IMR-90 (cell line): ENCODE measurements around the gene AAR2. TPM values are rescaled to one million over a fixed set of nuclear protein-coding genes. Genes with fewer than 3 reads are reported as not detected.

Experiments used
- ATAC-seq: fragments of 200-7000 bp; cut with Tn5 transposase; 2 replicates; pipeline ENCODE4 v1.9.1; 2020; ENCODE audit warnings: low read depth, mild to moderate bottlenecking, moderate library complexity
- Bru-seq: library from RNA; stranded (reverse); fragments of 400-500 nt; gene quantifications from one replicate; lab custom pipeline; 2021; lab: Mats Ljungman, UMichigan
- BruChase-seq, 2 experiments: library from RNA; stranded (reverse); fragments of 400-500 nt; gene quantifications; one replicate each; lab custom pipeline; 2021; lab: Mats Ljungman, UMichigan
- BruUV-seq: library from RNA; stranded (reverse); fragments of 400-500 nt; replicated peaks from 2 replicates; lab custom pipeline; 2021; lab: Mats Ljungman, UMichigan
- CTCF ChIA-PET: fragments of 300-600 bp; formaldehyde crosslinking; extraction: SDS; loops from one replicate; lab custom pipeline; 2021; ENCODE audit warnings: antibody characterized with exemption; lab: Yijun Ruan, JAX
- POLR2A ChIA-PET: fragments of 300-600 bp; sonication (Branson Sonifier 250); formaldehyde crosslinking; loops from one replicate; lab custom pipeline; 2022; ENCODE audit warnings: antibody characterized with exemption; ENCODE audit not compliant: unreplicated experiment; lab: Charles Lee
- DNase-seq: peaks from one replicate; pipeline ENCODE4 v3.0.0; 2013
- H2AFZ ChIP-seq: replicated peaks from 2 replicates; pipeline ENCODE3; 2013; ENCODE audit warnings: low read length, mild to moderate bottlenecking; ENCODE audit not compliant: poor library complexity
- H2AK5ac ChIP-seq: 2 replicates; pipeline ENCODE4 v1.6.1; 2013; ENCODE audit warnings: low read depth, low read length, inconsistent platforms
- H2AK9ac ChIP-seq: replicated peaks from 2 replicates; pipeline ENCODE3; 2013; ENCODE audit warnings: mild to moderate bottlenecking, low read depth, low read length, moderate library complexity; ENCODE audit not compliant: poor library complexity
- H2BK120ac ChIP-seq: 2 replicates; pipeline ENCODE4 v1.6.1; 2013; ENCODE audit warnings: low read depth, low read length, inconsistent platforms
- H2BK15ac ChIP-seq: 3 replicates; pipeline ENCODE4 v1.6.1; 2013; ENCODE audit warnings: low read depth, low read length, inconsistent platforms
- H2BK20ac ChIP-seq: 2 replicates; pipeline ENCODE4 v1.6.1; 2013; ENCODE audit warnings: low read depth, mild to moderate bottlenecking, inconsistent platforms, low read length, moderate library complexity
- H2BK5ac ChIP-seq: 2 replicates; pipeline ENCODE4 v1.6.1; 2013; ENCODE audit warnings: mild to moderate bottlenecking, low read depth, low read length, inconsistent platforms; ENCODE audit not compliant: poor library complexity, severe bottlenecking
- H3K14ac ChIP-seq: replicated peaks from 2 replicates; pipeline ENCODE4 v1.6.1; 2013; ENCODE audit warnings: low read depth, low read length, inconsistent platforms
- H3K18ac ChIP-seq: 2 replicates; pipeline ENCODE4 v1.6.1; 2013; ENCODE audit warnings: low read depth, low read length, control low read depth
- H3K23ac ChIP-seq: 2 replicates; pipeline ENCODE4 v1.6.1; 2013; ENCODE audit warnings: low read depth, low read length, inconsistent platforms
- H3K27ac ChIP-seq: 2 replicates; pipeline ENCODE4 v1.5.1; 2013; ENCODE audit warnings: mild to moderate bottlenecking, control low read depth, low read length; ENCODE audit not compliant: insufficient read depth
- H3K27me3 ChIP-seq: 2 replicates; pipeline ENCODE4 v1.6.1; 2013; ENCODE audit warnings: low read length; ENCODE audit not compliant: control insufficient read depth, insufficient read depth
- H3K36me3 ChIP-seq: 2 replicates; pipeline ENCODE4 v1.6.1; 2013; ENCODE audit warnings: low read length, mixed read lengths; ENCODE audit not compliant: control insufficient read depth, insufficient read depth
- H3K4ac ChIP-seq: 2 replicates; pipeline ENCODE4 v1.6.1; 2013; ENCODE audit warnings: low read depth, low read length, inconsistent platforms
- H3K4me1 ChIP-seq: 2 replicates; pipeline ENCODE4 v1.6.1; 2013; ENCODE audit warnings: low read length, mixed read lengths; ENCODE audit not compliant: control insufficient read depth, insufficient read depth
- H3K4me2 ChIP-seq: 2 replicates; pipeline ENCODE4 v1.6.1; 2013; ENCODE audit warnings: low read depth, mild to moderate bottlenecking, control low read depth, low read length, moderate library complexity
- H3K4me3 ChIP-seq: 2 replicates; pipeline ENCODE4 v1.5.1; 2013; ENCODE audit warnings: low read depth, mild to moderate bottlenecking, control low read depth, low read length, moderate library complexity; ENCODE audit not compliant: insufficient read depth
- H3K56ac ChIP-seq: 2 replicates; pipeline ENCODE4 v1.6.1; 2013; ENCODE audit warnings: low read length, inconsistent platforms; ENCODE audit not compliant: insufficient read depth; ENCODE audit errors: extremely low read depth
- H3K79me1 ChIP-seq, 2 experiments: 2 replicates each; pipeline ENCODE4 v1.6.1; 2013; ENCODE audit warnings: low read length in 2 of 2, inconsistent platforms in 1 of 2, low read depth in 1 of 2
- H3K9ac ChIP-seq: 2 replicates; pipeline ENCODE4 v1.6.1; 2013; ENCODE audit warnings: low read depth, low read length, control low read depth
- H3K9me1 ChIP-seq: 2 replicates; pipeline ENCODE4 v1.6.1; 2013; ENCODE audit warnings: low read length, inconsistent platforms; ENCODE audit not compliant: insufficient read depth
- H3K9me3 ChIP-seq: 2 replicates; pipeline ENCODE4 v1.6.1; 2013; ENCODE audit warnings: low read length; ENCODE audit not compliant: control insufficient read depth, insufficient read depth
- H4K20me1 ChIP-seq: 2 replicates; pipeline ENCODE4 v1.6.1; 2013; ENCODE audit warnings: low read length, inconsistent platforms; ENCODE audit not compliant: insufficient read depth
- H4K5ac ChIP-seq: 2 replicates; pipeline ENCODE4 v1.6.1; 2013; ENCODE audit warnings: mild to moderate bottlenecking, low read depth, low read length, control low read depth
- H4K8ac ChIP-seq, 2 experiments: 2 replicates each; pipeline ENCODE4 v1.6.1; 2013; ENCODE audit warnings: low read depth in 2 of 2, low read length in 2 of 2, control low read depth in 1 of 2, inconsistent platforms in 1 of 2
- H4K91ac ChIP-seq: 2 replicates; pipeline ENCODE4 v1.6.1; 2013; ENCODE audit warnings: low read depth, low read length, inconsistent platforms; ENCODE audit not compliant: insufficient read depth
- BHLHE40 ChIP-seq: fragments of 150-350 bp; IDR thresholded peaks from 2 replicates; pipeline ENCODE4 v1.6.1; 2016; ENCODE audit warnings: mild to moderate bottlenecking, low read depth, low read length
- CHD1 ChIP-seq: IDR thresholded peaks from 2 replicates; pipeline ENCODE4 v1.6.1; 2012; ENCODE audit warnings: low read depth, low read length, improper control_type of control experiment
- MAFK ChIP-seq: IDR thresholded peaks from 2 replicates; pipeline ENCODE4 v1.6.1; 2012; ENCODE audit warnings: low read depth, low read length, improper control_type of control experiment
- MXI1 ChIP-seq: IDR thresholded peaks from 2 replicates; pipeline ENCODE4 v1.6.1; 2012; ENCODE audit warnings: low read depth, mild to moderate bottlenecking, low read length, moderate library complexity, borderline replicate concordance
- NFE2L2 ChIP-seq: fragments of 150-350 bp; IDR thresholded peaks from 2 replicates; pipeline ENCODE4 v1.6.1; 2016; ENCODE audit warnings: low read depth, mild to moderate bottlenecking, low read length
- POLR2A ChIP-seq: IDR thresholded peaks from 2 replicates; pipeline ENCODE4 v1.6.1; 2012; ENCODE audit warnings: mild to moderate bottlenecking, low read depth, low read length
- RAD21 ChIP-seq: IDR thresholded peaks from 2 replicates; pipeline ENCODE4 v1.6.1; 2012; ENCODE audit warnings: low read length, improper control_type of control experiment
- RCOR1 ChIP-seq: IDR thresholded peaks from 2 replicates; pipeline ENCODE4 v1.6.1; 2012; ENCODE audit warnings: mild to moderate bottlenecking, low read length, improper control_type of control experiment; ENCODE audit not compliant: insufficient replicate concordance
- SMC3 ChIP-seq: fragments of 150-350 bp; IDR thresholded peaks from 2 replicates; pipeline ENCODE4 v1.6.1; 2016; ENCODE audit warnings: low read depth, mild to moderate bottlenecking, antibody characterized with exemption, low read length, moderate library complexity
- USF2 ChIP-seq: fragments of 150-350 bp; IDR thresholded peaks from 2 replicates; pipeline ENCODE4 v1.6.1; 2017; ENCODE audit warnings: mild to moderate bottlenecking, antibody characterized with exemption, low read length, low read depth
- WGBS, 2 experiments: methylation state at CpG; one replicate each; pipeline versions ENCODE4 v1.1.5 to v1.1.7; 2013; ENCODE audit warnings: missing lambda C conversion rate in 2 of 2; ENCODE audit not compliant: insufficient read length in 1 of 2; ENCODE audit errors: extremely low coverage in 2 of 2; 5-methylcytosine and 5-hydroxymethylcytosine counted together
- dilution Hi-C: fragments of 300-500 bp; cut with HindIII; formaldehyde crosslinking; loops from one replicate; pipeline ENCODE4 v1.14.3; 2018; ENCODE audit warnings: low sequenced_read_pairs; ENCODE audit not compliant: unreplicated experiment
- in situ Hi-C: fragments of 300-500 bp; cut with MboI; formaldehyde crosslinking; loops from 3 replicates; pipeline ENCODE4 v1.14.3; 2019; ENCODE audit warnings: low sequenced_read_pairs, inconsistent platforms, mixed read lengths
- intact Hi-C: fragments of 100-400 bp; cut with micrococcal nuclease; formaldehyde crosslinking; loops from 2 replicates; pipeline ENCODE4 v1.10.0; 2022
- long read RNA-seq: library from polyadenylated mRNA; unstranded; transcript quantifications from one replicate; pipeline ENCODE4 v2.0.0, GENCODE V29; 2021; ENCODE audit not compliant: unreplicated experiment
- polyA plus RNA-seq, 3 experiments: library from polyadenylated mRNA; depleted of rRNA; stranded (reverse); fragments of >200 nt; gene quantifications; 2 replicates each; pipeline ENCODE4 v1.2.3, GENCODE V29; 2012; ENCODE audit warnings: low replicate concordance in 1 of 3
- total RNA-seq: library from RNA; depleted of rRNA; stranded (reverse); fragments of >200 nt; gene quantifications from 2 replicates; pipeline ENCODE4 v1.2.3, GENCODE V29; 2012; rRNA removed

The AAR2 gene
- 28.1 and 35.8 TPM in 2 replicates for total RNA-seq
- 28.2 and 30.2 TPM in 2 replicates for polyA plus RNA-seq (2012; rRNA removed)
- 16.6 and 21.0 TPM in 2 replicates for polyA plus RNA-seq (2012; cell fraction: cytosol; rRNA removed)
- 12.5 and 16.3 TPM in 2 replicates for polyA plus RNA-seq (2012; cell fraction: nucleus; rRNA removed; ENCODE audit: low replicate concordance)
- Bru-seq, nascent RNA = percentile 68 among the genes with signal in this experiment
- percentile 55 among the genes with signal in this experiment for BruChase-seq, experiment 1, labeled RNA remaining after a 6-hour chase
- BruChase-seq, experiment 2, labeled RNA remaining after a 2-hour chase = percentile 55 among the genes with signal in this experiment
- long read RNA-seq, transcript AAR2-201 (4 exons, 2,430 nt) = major isoform, 33 of 50 reads
- long read RNA-seq, partial matches to known transcripts = 13 of 50 reads
- long read RNA-seq, other reads (novel, unspliced or antisense) = 1 of 50 reads

GRCh38 chr20:36235892-36236785 is at the start of gene AAR2:
TSS of gene AAR2 (plus strand) at chr20:36236478. CDS start at chr20:36239869, 3,391 bp downstream.
- no peak within 1 kb of the TSS; the same call in 1 of the 2 replicates for H2BK20ac ChIP-seq
- peak; percentile 78 for DNase-seq
- H2BK15ac ChIP-seq = peak within 1 kb of the TSS; percentile 74; the same call in 1 of the 3 replicates
- peak within 1 kb of the TSS; percentile 33 for H3K18ac ChIP-seq
- H2AK5ac ChIP-seq = peak within 1 kb of the TSS; percentile 94
- ChIA-PET CTCF (interaction anchor here (2.2 kb wide), 1 partner anchor 34 kb away, joined by 5 read pairs; no protein-coding TSS in a partner anchor), POLR2A (interaction anchor here (0.5 kb wide), 1 partner anchor 57 kb away, joined by 8 read pairs; no protein-coding TSS in a partner anchor)
- H3K9ac ChIP-seq = peak within 1 kb of the TSS; percentile 93
- H3K14ac ChIP-seq = peak within 1 kb of the TSS; percentile 94
- 0 out of 2 replicates have a peak, but pooled peaks cover 7% of the 10 kb centered on the region for H3K9me1 ChIP-seq
- peak within 1 kb of the TSS; percentile 96 for H3K56ac ChIP-seq
- H2AFZ ChIP-seq = peak within 1 kb of the TSS; percentile 97
- H3K23ac ChIP-seq = peak within 1 kb of the TSS; percentile 79
- H3K9me3 ChIP-seq = no peaks in the 10 kb centered on the region
- peak; percentile 80 for TF ChIP-seq POLR2A
- no peak for TF ChIP-seq MAFK
- TF ChIP-seq RAD21 = no peak
- TF ChIP-seq CHD1 = no peak
- no peak for TF ChIP-seq RCOR1
- TF ChIP-seq BHLHE40 = peak; percentile 46; the same call in 1 of the 2 replicates
- no peak for TF ChIP-seq NFE2L2
- no peak for TF ChIP-seq USF2
- TF ChIP-seq MXI1 = peak; percentile 47; the same call in 1 of the 2 replicates
- TF ChIP-seq SMC3 = 0 out of 2 replicates have a peak, but pooled peaks have one; percentile 15
- H3K27ac ChIP-seq = peak within 1 kb of the TSS; percentile 80
- intact Hi-C loops = no loop called here
- H2BK120ac ChIP-seq = peak within 1 kb of the TSS; percentile 56
- H2BK5ac ChIP-seq = peak within 1 kb of the TSS; percentile 79
- H4K5ac ChIP-seq = peak within 1 kb of the TSS; percentile 98
- H3K4me1 ChIP-seq = peaks cover 7% of the 10 kb centered on the region
- peaks cover 11 to 35% of the 10 kb centered on the region in 2 experiments for H3K79me1 ChIP-seq
- peak within 1 kb of the TSS; percentile 94 for H3K4me2 ChIP-seq
- H3K4me3 ChIP-seq = peak within 1 kb of the TSS; percentile 73
- H4K91ac ChIP-seq = peak within 1 kb of the TSS; percentile 97
- WGBS, 2 experiments = 23% methylated on average over 22 of the region's 44 CpGs; no CpG with 5 or more reads in 1 of the 2 experiments
- H4K20me1 ChIP-seq = 0 out of 2 replicates have a peak, but pooled peaks cover 9% of the 10 kb centered on the region
- peak within 1 kb of the TSS; percentile 99 to 100 for H4K8ac ChIP-seq
- H3K27me3 ChIP-seq = no peaks in the 10 kb centered on the region
- peak within 1 kb of the TSS; percentile 90 for H2AK9ac ChIP-seq
- dilution Hi-C loops = no loop called here
- in situ Hi-C loops = no loop called here
- BruUV-seq = no TSS peak
- peak within 1 kb of the TSS; percentile 86 for H3K4ac ChIP-seq
- H3K36me3 ChIP-seq = peaks cover 8% of the 10 kb centered on the region
- ATAC-seq = peak; percentile 99
